Right hindlimb (tissue), 1 donor: ENCODE data around the gene BIRC3.
"Not testable (repeated sequence)": the region's sequence is repeated elsewhere in the genome, so short reads cannot be mapped to it uniquely, and the experiment has no call there.

ENCODE experiments used
- DNase-seq: peaks from one replicate; pipeline ENCODE4 v3.0.0-alpha.2; 2018

Gene BIRC3

DNA sequence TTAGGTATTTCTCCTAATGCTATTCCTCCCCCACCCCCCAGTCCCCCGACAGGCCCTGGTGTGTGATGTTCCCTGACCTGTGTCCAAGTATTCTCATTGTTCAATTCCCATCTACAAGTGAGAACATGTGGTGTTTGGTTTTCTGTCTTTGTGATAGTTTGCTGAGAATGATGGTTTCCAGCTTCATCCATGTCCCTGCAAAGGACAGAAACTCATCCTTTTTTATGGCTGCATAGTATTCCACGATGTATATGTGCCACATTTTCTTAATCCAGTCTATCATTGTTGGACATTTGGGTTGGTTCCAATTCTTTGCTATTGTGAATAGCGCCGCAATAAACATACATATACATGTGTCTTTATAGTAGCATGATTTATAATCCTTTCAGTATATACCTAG is 20.5 kb upstream of the BIRC3 start:
- DNase-seq, result not testable (repeated sequence)

DNA sequence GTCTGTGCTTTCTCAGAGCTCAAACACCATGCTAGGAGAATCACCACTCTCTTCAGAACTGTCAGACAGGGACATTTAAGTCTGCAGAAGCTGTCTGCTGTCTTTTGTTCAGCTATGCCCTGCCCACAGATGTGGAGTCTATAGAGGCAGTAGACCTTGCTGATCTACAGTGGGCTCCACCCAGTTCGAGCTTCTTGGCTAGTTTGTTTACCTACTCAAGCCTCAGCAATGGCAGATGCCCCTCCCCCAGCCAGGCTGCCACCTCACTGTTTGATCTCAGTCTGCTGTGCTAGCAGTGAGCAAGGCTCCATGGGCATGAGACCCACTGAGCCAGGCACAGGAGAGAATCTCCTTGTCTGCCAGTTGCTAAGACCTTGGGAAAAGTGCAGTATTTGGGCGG is 16.4 kb upstream of the BIRC3 start:
- DNase-seq, result not testable (repeated sequence)

DNA sequence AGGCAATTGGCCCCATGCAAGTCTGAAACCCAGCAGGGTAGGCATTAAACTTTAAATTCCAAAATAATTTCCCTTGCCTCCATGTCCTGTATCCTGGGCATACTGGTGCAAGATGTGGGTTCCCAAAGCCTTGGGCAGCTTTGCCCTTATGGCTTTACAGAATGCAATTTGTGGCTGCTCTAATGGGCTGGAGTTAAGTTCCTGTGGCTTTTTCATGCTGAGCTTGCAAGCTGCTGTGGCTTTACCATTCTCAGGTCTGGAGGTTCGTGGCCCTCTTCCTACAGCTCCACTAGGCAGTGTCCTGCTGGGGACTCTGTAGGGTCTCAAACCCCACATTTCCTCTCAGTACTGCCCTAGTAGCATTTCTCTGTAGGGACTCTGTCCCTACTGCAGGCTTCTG is 15.0 kb upstream of the BIRC3 start:
- no peak for DNase-seq

DNA sequence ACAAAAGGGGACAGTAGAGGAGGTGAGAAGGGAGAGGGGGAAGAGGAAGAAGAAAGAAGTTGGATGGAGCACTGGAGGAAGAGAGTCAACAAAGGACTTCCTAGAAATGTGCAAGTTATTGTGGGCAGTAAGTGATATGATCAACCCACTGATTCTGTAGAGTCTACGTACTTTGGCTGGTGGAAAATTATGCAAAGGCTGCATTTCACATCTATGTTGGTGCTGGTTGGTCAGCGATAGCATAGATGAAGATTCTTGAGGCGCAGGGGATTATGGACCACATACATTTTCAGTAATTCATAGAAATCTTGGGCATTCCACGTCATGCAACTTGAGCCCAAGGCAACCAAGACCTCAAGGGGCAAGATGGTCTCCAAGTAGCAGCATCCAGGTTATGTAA is 12.6 kb upstream of the BIRC3 start:
- DNase-seq, result no peak

DNA sequence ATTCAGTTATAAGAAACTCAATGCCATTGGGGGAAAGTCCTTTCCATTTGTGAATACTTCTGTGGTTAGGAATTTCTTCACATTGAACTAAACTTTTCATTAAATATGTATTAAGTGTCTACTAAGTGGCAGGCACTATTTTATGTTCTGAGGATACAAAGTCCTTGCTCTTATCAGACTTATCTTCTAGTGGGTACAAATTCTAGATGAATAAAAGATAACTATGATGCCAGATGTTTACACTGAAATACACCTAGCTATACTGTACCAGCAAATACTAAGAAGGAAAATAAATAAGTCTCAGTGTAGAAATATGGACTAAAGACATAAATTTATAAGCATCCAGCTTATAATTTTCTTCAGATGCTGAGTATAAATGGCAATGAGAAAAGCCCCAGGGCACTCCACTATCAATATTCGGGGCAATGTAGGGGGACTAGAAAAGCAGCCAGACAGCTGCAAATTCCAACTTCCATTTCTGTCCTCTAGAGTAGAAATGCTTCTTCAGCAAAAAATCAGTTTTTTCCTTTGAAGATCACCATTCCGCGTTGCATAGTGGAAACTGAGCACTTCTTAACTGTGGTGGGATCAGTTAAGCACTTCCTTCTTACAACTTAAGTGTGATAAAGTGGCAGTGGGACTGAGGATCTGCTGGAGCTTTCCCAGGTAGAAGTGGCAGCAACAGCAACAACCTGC is 11.8 kb upstream of the BIRC3 start:
- no peak for DNase-seq

DNA sequence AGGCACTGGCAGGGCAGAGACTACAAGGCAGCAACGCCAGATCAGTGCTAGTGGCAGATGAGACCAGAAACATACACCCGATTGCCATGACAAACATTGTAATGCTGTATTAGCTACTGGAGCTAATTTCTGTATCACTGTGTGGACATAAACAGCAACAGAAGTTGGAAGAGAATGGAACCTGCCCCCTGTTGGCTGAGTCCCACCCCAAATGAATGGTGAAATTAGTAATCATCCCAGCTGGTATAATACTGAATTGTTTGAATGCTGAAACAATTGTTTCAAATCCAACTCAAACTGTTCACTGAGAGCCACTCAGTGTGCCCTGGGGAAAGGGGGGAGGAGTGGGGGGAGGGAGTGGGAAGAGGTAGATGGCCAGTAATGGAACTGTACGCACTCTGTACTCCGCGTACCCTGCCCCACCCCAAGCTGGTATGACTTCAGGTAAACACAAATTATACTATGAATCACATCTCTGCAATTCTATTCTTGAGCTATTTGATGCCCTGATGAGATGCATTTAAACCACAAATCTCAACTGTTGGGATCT is 11.2 kb upstream of the BIRC3 start:
- DNase-seq, result no peak

DNA sequence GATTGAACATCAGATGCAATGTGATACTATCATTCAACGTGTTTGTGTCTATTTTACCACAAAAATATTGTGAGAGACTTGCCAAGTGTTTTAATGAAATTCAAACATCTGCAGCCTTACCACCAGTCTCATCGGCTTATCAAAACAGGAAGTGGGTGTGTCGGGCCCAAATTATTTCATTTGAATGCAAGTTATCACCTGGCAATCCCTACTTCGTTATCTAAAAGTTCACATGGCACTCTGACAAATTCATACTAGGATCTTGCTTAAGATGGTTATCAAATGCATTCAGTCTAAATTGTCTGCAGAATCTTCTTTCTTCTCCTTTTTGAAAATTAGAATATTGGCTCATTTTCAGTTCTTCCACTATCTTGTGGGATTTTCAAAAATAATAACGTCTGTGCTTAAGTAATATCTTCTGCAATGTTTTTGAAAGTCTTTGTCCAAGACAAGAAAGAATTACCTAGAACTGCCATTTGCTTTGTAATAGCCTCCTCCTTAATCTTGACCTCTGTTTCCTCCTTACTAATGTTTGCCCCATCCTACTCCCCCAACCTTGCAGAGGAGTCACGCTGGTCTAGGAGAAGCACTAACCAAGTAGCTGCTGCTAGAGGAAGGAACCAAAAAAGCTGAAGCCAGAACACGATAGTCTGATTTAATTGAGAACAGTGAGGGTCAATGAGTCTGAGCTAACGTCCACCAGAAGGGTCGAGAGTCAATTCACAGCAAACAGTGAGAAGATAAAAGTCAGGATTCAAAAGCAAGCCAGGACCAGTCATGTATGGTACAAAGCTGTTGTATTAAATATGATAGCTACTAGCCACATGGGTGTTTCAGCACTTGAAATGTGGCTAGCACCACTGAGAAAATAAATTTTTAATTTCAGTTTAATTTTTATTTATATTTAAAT is 10.2 kb upstream of the BIRC3 start:
- DNase-seq, result no peak

DNA sequence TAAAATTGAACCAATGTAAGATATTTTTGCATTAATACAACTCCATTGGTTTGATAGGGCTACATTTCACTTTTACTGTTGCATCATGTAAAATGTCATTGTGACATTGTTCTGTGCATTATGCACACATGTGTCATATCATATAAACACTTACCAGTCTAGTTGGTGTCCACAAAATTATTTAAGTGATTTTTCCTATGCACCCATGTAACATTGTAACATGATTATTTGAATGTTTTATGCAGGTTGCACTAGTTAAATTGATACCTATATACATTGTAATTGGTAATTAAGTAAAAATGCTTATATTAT is 9.6 kb upstream of the BIRC3 start:
- DNase-seq, result no peak

DNA sequence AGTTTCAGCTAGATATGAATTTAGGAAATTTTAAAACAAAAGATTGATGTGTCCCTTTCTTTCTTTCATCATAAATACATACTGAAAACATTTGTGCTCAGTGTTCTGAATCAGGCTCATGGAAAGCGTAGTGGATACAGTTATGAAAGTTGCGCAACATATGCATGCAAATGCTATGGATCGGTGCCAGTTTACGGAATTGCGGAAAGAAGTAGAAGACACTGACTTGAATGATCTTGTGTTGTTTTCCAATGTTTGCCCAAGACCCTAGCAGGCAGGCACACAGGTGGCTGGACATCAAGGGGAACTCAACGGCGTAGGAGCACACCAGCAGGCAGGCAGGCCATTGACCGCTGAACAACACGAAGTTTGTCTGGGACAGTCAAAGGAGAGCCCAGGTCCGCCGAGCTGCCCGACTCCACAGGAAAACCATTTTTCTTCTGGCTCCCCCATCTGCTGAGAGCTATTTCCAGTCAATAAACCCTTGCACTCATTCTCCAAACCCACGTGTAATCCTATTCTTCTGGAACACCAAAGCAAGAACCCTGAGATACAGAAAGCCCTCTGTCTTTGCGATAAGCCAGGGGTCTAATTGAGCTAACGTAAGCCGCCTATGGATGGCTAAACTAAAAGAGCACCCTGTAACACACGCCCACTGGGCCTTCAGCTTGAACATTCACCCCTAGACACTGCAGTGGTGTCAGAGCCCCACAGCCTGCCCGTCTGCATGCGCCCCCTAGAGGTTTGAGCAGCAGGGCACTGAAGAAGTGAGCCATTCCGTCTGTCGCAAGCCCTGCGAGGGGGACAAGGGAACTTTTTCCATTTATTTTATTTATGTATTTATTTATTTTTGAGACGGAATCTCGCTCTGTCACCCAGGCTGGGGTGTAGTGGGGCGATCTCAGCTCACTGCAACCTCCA is 7.4 kb upstream of the BIRC3 start:
- no peak for DNase-seq

DNA sequence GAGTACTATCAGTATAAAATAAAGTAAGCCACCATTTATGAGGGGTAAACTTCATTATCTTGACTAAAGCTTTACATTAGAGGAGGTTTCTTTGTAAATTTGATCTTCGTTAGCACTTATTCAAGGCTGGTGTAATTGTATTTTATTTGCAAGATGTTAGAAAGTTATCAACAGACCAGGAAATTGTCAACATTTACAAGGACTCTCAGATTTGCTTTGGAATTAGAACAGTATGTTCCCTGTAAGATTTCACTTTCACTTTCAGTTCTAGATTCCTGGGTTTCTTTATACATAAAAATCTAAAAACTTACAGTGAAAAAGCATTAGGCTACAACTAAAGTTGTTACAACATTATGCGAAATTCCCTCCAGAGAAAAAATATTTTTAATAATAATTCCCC is 4.6 kb upstream of the BIRC3 start:
- no peak for DNase-seq

DNA sequence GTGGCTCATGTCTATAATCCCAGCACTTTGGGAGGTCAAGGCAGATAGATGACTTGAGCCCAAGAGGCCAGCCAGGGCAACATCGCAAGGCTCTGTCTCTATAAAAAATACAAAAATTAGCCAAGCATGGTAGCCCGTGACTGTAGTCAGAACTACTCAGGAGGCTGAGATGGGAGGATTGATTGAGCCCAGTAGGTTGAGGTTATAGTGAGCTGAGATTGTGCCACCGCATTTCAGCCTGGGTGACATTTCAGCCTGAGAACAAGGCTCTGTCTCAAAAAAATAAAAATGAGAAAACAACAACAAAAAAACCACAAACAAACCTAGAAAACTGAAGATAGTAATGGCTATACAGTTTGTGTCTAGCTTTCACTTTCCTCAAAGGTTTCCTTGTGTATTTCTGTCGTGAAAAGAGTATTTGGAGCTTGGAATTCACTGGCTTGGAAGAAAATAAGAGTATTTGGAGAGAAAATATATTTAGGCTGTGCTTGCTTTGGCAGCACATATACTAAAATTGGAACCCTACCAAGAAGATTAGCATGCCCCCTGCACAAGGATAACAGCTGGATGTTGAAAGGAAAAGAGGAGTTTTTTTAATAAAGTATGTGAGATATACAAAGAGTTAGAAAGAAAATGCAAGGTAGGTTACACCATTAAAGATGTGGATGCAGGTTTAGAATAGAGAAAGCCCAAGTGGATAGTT is 3.9 kb upstream of the BIRC3 start:
- no peak for DNase-seq

DNA sequence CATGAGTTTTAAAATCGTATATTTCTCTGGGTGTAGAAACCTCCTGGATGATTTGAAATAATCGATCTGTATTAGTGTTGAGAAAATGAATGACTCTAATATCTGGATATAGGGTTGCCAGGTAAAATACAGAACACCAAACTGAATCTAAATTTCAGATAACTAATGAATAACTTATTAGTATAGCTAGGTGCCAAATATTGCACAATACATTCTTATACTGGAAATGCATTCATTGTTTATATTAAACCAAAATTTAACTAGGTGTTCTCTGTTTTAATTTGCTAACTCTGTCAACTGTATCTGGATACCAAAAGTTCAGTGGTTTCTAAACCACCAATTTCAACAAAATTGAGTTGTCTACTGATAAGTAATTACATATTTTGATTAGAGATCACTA is 2.5 kb upstream of the BIRC3 start:
- DNase-seq, result no peak

DNA sequence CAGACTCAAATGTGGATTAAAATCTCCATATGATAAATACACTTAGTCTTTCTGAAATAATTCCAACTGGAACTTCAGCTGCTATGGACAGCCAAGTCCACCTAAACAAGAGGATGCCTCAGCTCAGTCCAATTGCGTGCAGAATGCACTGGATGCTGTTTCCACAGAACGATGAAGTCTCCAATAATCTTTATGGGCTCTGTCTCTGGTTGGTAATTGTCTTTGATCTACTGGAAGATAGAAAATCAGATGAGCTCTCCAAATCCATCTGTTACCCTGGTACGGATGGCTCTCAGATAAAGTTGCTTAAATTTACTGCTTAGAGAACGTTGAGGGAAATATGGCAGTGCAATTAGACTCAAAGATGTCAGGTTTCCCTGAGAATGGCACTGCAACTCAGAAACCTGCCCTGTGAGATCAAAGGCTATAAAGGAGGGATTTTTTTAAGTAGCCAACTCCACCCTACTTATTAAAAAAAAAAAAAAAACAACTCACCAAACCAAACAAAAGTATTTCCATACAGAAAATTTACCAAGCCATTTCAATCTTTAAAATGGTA is 859 bp upstream of the BIRC3 start:
- DNase-seq, result no peak

DNA sequence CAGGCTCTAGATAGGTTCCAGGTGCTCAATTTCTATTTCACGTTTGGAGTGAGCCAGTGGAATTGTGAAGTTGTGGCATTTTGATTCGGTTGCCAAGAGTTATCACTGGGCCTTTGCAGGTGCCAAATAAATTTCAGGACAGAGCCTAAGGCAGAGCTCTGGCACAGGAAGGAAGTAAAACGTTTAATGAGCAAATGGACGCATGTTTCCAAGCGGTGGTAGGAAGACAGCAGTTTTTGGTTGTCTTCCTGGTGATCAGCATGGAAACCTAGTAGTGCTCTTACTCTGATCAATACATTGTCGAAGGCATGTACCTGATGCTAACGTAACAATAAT is 452 bp downstream of the BIRC3 start:
- DNase-seq, result no peak

DNA sequence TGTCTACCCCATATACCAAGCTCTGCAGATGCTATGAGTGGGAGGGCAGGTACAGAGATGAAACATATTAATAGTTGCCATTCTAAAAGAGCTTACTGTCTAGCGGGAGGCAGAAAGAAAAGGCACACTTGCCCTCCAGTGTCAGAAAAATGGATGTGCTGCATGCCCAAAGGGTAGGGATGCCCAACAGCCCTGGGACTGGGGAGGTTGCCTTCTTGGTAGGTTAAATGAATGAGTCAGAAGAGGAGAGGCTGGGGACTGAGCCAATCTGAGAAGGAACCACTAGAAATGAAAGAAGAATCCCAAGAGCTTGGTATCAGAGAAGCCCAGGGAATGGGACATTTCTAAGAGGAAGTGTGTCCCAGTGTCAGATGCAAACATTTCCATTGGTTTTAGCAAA is 1.2 kb downstream of the BIRC3 start:
- no peak for DNase-seq

DNA sequence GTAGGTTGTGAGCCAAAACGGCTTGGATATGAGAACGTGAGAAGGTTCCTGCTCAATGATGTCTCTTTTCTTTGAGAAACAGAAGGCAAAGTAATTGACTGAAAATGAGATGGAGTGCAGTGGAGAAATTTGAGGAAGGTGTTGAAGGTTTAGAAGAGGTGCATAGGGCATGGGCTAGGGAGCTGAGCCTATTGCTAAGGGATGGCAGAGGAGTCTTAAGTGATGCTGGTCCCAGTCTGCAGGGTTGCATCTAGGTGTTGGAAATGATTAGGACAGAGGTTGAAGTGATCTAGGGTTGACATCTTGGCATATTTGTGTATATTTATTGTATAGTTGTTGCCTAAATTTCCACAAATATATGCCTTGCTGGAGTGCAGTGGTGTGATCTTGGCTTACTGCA is 2.3 kb downstream of the BIRC3 start:
- DNase-seq, result no peak

DNA sequence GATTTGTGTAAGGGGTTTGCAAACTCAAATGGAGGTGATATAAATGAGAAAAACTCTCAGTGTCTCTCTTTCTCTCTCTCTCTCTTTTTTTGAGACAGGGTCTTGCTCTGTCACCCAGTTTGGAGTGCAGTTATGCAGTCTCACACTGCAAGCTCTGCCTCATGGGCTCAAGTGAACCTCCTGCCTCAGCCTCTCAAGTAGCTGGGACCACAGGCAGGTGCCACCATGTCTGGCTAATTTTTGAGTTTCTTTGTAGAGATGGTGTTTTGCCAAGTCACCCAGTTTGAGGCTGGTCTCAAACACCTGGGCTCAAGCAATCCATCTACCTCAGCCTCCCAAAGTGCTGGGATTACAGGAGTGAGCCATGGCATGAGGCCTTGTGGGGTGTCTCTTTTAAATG is 2.9 kb downstream of the BIRC3 start:
- no peak for DNase-seq

DNA sequence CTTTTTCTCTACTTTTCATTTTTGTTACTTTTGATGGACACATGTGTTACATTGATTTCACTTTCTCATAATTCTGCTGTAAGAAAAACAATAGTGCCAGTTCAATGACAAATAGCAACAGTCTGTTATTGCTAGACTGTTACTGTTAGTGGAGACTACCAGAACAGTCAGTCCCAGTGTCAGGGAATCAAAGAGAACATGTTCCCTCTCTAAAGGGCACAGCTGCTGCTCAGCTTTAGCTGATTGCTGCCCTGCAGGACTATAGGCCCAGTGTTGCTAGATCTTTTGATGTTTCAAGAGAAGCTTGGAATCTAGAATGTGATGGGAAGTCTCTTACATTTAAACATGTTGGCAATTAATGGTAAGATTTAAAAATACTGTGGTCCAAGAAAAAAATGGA is 3.4 kb downstream of the BIRC3 start:
- no peak for DNase-seq

DNA sequence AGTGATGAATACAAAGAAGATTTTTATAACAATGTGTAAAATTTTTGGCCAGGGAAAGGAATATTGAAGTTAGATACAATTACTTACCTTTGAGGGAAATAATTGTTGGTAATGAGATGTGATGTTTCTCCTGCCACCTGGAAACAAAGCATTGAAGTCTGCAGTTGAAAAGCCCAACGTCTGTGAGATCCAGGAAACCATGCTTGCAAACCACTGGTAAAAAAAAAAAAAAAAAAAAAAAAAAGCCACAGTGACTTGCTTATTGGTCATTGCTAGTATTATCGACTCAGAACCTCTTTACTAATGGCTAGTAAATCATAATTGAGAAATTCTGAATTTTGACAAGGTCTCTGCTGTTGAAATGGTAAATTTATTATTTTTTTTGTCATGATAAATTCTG is 5.3 kb downstream of the BIRC3 start:
- DNase-seq, result no peak

DNA sequence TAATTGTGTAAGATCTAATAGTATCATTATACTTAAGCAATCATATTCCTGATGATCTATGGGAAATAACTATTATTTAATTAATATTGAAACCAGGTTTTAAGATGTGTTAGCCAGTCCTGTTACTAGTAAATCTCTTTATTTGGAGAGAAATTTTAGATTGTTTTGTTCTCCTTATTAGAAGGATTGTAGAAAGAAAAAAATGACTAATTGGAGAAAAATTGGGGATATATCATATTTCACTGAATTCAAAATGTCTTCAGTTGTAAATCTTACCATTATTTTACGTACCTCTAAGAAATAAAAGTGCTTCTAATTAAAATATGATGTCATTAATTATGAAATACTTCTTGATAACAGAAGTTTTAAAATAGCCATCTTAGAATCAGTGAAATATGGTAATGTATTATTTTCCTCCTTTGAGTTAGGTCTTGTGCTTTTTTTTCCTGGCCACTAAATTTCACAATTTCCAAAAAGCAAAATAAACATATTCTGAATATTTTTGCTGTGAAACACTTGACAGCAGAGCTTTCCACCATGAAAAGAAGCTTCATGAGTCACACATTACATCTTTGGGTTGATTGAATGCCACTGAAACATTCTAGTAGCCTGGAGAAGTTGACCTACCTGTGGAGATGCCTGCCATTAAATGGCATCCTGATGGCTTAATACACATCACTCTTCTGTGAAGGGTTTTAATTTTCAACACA is 6.4 kb downstream of the BIRC3 start:
- DNase-seq, result no peak

DNA sequence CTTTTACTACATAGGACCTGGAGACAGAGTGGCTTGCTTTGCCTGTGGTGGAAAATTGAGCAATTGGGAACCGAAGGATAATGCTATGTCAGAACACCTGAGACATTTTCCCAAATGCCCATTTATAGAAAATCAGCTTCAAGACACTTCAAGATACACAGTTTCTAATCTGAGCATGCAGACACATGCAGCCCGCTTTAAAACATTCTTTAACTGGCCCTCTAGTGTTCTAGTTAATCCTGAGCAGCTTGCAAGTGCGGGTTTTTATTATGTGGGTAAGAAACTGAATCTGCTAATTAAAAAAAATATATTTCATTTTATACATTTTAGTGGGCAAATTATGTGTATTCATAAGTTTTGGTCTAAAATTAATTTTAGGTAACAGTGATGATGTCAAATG is 7.8 kb downstream of the BIRC3 start:
- DNase-seq, result no peak

DNA sequence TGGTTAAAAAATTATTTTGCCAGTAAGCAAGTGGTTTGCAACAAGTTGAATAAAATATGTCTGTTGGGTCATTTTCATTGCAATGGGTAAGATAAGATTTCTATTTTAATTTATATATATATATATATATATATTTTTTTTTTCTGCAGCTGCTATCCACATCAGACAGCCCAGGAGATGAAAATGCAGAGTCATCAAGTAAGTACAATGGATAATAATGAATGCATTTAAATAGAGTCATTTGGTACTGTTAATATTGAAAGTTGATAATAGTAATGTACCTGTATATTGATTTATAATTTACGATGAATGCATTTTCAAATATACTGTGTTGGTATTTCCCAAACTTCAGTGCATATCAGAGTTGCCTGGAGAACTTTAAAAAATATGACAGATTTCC is 11.5 kb downstream of the BIRC3 start:
- DNase-seq, result no peak
